ENCODE data around the gene MID2.

DNA sequence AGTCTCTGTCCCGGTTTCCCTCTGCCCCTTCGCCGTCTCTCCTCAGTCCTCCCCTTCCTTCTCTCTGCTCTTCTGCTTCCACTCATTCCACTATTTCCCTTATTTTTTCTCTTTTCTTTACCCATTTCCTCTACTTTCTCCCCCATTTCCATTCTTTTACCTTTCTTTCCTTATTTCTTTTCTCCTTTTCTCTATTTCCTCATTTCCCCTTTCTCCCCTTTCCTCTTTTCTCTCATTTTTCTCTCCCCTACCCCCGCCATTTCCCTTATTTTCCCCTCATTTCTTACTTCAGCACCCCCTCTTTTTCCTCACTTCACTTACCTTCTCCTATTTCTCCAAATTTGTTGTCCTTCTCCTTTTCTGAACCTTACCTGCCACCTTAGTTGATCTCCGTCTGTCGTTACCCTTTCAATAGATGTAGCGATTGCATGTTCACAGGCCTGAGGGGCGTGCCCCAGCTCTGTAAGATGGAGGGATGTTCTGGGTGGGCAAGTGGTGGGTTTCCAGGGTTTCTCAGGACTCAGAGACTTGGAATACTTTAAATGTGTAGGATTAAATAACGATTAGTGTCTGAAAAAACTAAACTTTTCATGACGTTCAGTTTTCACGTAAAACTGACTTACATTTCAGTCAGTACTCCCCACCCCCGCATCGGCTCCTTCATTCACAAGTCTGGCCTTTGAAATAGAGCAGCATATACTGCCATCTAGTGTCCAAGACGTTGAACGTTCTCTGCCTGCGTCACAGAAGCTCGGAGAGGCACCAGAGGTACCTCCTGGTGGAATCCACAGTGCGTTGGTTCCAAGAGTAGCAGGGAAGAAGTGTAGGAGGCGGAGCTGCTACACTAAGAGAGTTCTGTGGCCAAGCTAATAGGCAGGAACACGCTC is 48.8 kb upstream of the MID2 start:
- peak; percentile 66 to 88 (median 78) for TF ChIP-seq CTCF (IDR thresholded peaks at IDR 0.05)
- TF ChIP-seq POLR2A (IDR thresholded peaks at IDR 0.05): peak in 1 of 2 donors; percentile 32
